CD4-positive, alpha-beta T cell (primary cell): ENCODE results near the gene ZBTB48. TPM values are rescaled to one million over a fixed set of nuclear protein-coding genes. Genes with fewer than 3 reads are reported as not detected.

Source experiments
- ATAC-seq: fragments of 200-7000 bp; cut with Tn5 transposase; one replicate; pipeline ENCODE4 v1.10.0; 2022; ENCODE audit warnings: mild to moderate bottlenecking; ENCODE audit not compliant: poor library complexity
- CTCF ChIA-PET: fragments of 350-600 bp; sonication (Branson Sonifier 250); formaldehyde crosslinking; loops from one replicate; lab custom pipeline; 2021; ENCODE audit warnings: antibody characterized with exemption, inconsistent platforms; lab: Charles Lee
- POLR2A ChIA-PET: fragments of 350-600 bp; sonication (Branson Sonifier 250); formaldehyde crosslinking; loops from one replicate; lab custom pipeline; 2021; ENCODE audit warnings: antibody characterized with exemption, inconsistent platforms; lab: Charles Lee
- DNase-seq, 14 experiments: peaks; one replicate each; pipeline ENCODE4 v3.0.0-alpha.2; 2013 to 2020; ENCODE audit warnings: mixed read lengths in 2 of 14
- H3K27ac ChIP-seq, 2 donors: one replicate each; pipeline versions ENCODE4 v1.5.1 to v1.7.0; 2013; ENCODE audit warnings: low read length in 2 of 2, low read depth in 1 of 2, mild to moderate bottlenecking in 1 of 2
- H3K27me3 ChIP-seq, 2 experiments: 1 replicate in 1 of 2; 2 replicates in 1 of 2; pipeline versions ENCODE4 v1.6.1 to v1.7.0; 2013; ENCODE audit warnings: low read length in 2 of 2, control low read depth in 1 of 2, mild to moderate bottlenecking in 1 of 2, moderate library complexity in 1 of 2; ENCODE audit not compliant: insufficient read depth in 2 of 2, control insufficient read depth in 1 of 2
- H3K36me3 ChIP-seq: one replicate; pipeline ENCODE4 v1.6.1; 2013; ENCODE audit warnings: low read length, control low read depth; ENCODE audit not compliant: insufficient read depth
- H3K4me1 ChIP-seq: one replicate; pipeline ENCODE4 v1.6.1; 2013; ENCODE audit warnings: low read length, control low read depth; ENCODE audit not compliant: insufficient read depth
- H3K4me3 ChIP-seq: one replicate; pipeline ENCODE4 v1.5.1; 2013; ENCODE audit warnings: mild to moderate bottlenecking, low read length, moderate library complexity
- H3K9me3 ChIP-seq, 2 experiments: 1 replicate in 1 of 2; 2 replicates in 1 of 2; pipeline versions ENCODE4 v1.6.1 to v1.7.0; 2013; ENCODE audit warnings: low read length in 2 of 2, mild to moderate bottlenecking in 2 of 2, control low read depth in 1 of 2, moderate library complexity in 1 of 2; ENCODE audit not compliant: control insufficient read depth in 1 of 2, insufficient read depth in 1 of 2
- H3K27ac Mint-ChIP-seq: one replicate; pipeline ENCODE4 v1.8.0; 2020; ENCODE audit warnings: mixed read lengths
- H3K27me3 Mint-ChIP-seq: one replicate; pipeline ENCODE4 v1.8.0; 2021; ENCODE audit warnings: mixed read lengths
- H3K36me3 Mint-ChIP-seq: one replicate; pipeline ENCODE4 v1.8.0; 2021; ENCODE audit warnings: low read depth, mixed read lengths
- H3K4me1 Mint-ChIP-seq: one replicate; pipeline ENCODE4 v1.8.0; 2021; ENCODE audit warnings: low read depth, mixed read lengths
- H3K4me3 Mint-ChIP-seq: one replicate; pipeline ENCODE4 v1.8.0; 2020; ENCODE audit warnings: mild to moderate bottlenecking, mixed read lengths
- H3K9me3 Mint-ChIP-seq: one replicate; pipeline ENCODE4 v1.8.0; 2020; ENCODE audit warnings: mixed read lengths
- CTCF ChIP-seq: fragments of 200-600 bp; IDR thresholded peaks from one replicate; pipeline ENCODE4 v1.8.0; 2022; ENCODE audit warnings: antibody characterized with exemption, mild to moderate bottlenecking
- intact Hi-C, 2 experiments: fragments of 100-400 bp; cut with DNase I in 1 of 2; cut with micrococcal nuclease in 1 of 2; formaldehyde crosslinking; loops; one replicate each; pipeline versions ENCODE4 v1.15.1 to v1.9.0; 2023 to 2025; cut with DNase I, micrococcal nuclease
- total RNA-seq, 174 experiments: library from RNA in 2 of 174; stranded (reverse) in 2 of 174; gene quantifications; one replicate each; pipeline ENCODE4 v1.2.3 and lab custom pipeline; 2021 to 2026

Gene ZBTB48
- total RNA-seq, 2 experiments from 2014 or later: 31.4 to 31.7 TPM

DNA sequence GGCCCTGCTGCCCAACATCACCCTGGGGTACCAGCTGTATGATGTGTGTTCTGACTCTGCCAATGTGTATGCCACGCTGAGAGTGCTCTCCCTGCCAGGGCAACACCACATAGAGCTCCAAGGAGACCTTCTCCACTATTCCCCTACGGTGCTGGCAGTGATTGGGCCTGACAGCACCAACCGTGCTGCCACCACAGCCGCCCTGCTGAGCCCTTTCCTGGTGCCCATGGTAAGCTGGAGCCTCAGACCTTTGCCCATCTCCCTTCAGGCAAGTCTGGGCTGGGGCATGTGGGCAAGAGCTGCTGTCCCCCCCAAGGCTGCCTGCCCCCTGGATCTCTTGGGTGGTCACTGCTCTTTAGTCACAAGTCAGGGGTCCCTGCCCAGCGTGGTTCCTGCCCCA is 8.8 kb upstream of the ZBTB48 start:
- POLR2A ChIA-PET: no interaction called here
- Histone ChIP-seq H3K27me3 (peaks cover 0 to 3% of the 10 kb centered on the region in 2 experiments), H3K4me3 (no peak overlapping the region), H3K27ac (no peak overlapping the region), H3K9me3 (peaks cover 0 to 9% of the 10 kb centered on the region in 2 experiments), H3K4me1 (no peaks in the 10 kb centered on the region), H3K36me3 (no peaks in the 10 kb centered on the region)
- intact Hi-C loops: no loop called here
- ATAC-seq: no peak
- Mint-ChIP-seq H3K9me3 (peaks cover 3% of the 10 kb centered on the region), H3K27ac (no peak overlapping the region), H3K36me3 (no peaks in the 10 kb centered on the region), H3K27me3 (no peaks in the 10 kb centered on the region), H3K4me1 (no peaks in the 10 kb centered on the region), H3K4me3 (no peak overlapping the region)
- no peak for TF ChIP-seq CTCF
- CTCF ChIA-PET: interaction anchor here (0.5 kb wide), 1 partner anchor 285 kb away, joined by 5 read pairs; no protein-coding TSS in a partner anchor
- DNase-seq: no peak

DNA sequence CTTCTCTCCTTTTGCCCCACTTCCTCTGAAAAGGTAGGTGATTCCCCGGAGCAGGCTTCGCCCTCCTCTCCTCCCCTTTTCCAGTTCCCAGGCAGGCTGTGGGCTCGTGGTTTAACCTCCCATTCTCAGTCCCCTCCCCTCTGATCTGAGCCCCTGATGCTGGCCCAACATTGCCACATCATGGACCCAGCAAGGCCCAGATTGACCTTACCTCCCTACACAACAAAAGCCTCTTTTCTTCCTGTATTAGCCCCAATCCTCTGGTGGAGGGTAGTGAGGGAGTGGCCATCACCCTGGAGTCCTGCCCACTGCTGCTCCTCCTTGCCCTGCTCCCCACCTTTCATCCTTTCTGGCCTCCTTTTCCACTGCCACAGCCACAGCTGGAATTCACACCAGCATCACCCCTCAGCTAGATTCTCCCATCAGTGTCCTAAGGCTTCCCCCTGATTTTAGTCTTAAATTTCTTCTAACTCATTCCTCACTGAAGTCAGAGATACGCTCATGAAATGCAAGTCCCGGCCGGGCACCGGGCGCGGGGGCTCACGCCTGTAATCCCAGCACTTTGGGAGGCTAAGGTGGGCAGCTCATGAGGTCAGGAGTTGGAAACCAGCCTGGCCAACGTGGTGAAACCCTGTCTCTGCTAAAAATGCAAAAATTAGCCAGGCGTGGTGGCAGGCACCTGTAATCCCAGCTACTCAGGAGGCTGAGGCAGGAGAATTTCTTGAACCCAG is 7.0 kb upstream of the ZBTB48 start:
- no peak for DNase-seq

DNA sequence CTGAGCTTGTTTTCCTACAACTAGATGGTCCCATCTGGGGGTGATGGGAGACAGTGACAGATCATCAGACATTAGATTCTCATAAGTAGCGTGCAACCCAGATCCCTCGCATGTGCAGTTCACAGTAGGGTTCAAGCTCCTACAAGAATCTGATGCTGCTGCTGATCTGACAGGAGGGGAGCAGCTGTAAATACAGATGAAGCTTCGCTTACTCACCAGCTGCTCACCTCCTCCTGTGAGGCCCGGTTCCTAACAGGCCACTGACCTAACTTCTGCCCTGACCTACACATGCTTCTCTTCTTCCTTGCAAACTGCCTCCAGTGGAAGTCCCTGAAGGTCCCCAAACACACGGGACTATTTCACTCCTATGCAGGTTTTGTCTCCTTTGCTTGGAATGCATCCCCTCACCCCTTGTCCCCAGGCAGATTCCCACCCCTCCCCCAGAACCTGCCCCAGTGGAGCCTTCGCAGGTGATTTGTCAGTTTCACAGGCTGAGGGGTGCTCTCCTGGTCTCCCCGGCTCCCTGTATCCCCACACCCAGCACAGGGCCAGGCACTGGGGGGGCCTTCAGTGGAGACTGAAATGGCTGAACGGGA is 5.7 kb upstream of the ZBTB48 start:
- DNase-seq: no peak
- no peaks in the 10 kb centered on the region for H3K36me3 Mint-ChIP-seq
- Histone ChIP-seq H3K27me3 (peaks cover 0 to 3% of the 10 kb centered on the region in 2 experiments), H3K4me3 (no peak overlapping the region), H3K36me3 (no peaks in the 10 kb centered on the region), H3K9me3 (peaks cover 0 to 9% of the 10 kb centered on the region in 2 experiments), H3K27ac (no peak overlapping the region), H3K4me1 (peaks cover 2% of the 10 kb centered on the region)
- intact Hi-C loops: no loop called here
- no peak for TF ChIP-seq CTCF
- H3K4me1 Mint-ChIP-seq: no peaks in the 10 kb centered on the region
- ChIA-PET CTCF (no interaction called here), POLR2A (no interaction called here)
- H3K27me3 Mint-ChIP-seq: no peaks in the 10 kb centered on the region
- no peak overlapping the region for H3K27ac Mint-ChIP-seq
- no peak overlapping the region for H3K4me3 Mint-ChIP-seq
- peaks cover 3% of the 10 kb centered on the region for H3K9me3 Mint-ChIP-seq
- no peak for ATAC-seq

More for the DNA sequence above, 7.0 kb upstream of the ZBTB48 start:
- intact Hi-C loops: no loop called here
- H3K4me1 Mint-ChIP-seq: no peaks in the 10 kb centered on the region
- peaks cover 3% of the 10 kb centered on the region for H3K9me3 Mint-ChIP-seq
- no peak for TF ChIP-seq CTCF
- no peaks in the 10 kb centered on the region for H3K27me3 Mint-ChIP-seq
- no peak overlapping the region for H3K4me3 Mint-ChIP-seq
- Histone ChIP-seq H3K4me3 (no peak overlapping the region), H3K27me3 (peaks cover 0 to 3% of the 10 kb centered on the region in 2 experiments), H3K27ac (no peak overlapping the region), H3K36me3 (no peaks in the 10 kb centered on the region), H3K9me3 (peaks cover 0 to 9% of the 10 kb centered on the region in 2 experiments), H3K4me1 (no peaks in the 10 kb centered on the region)
- no peak for ATAC-seq
- ChIA-PET POLR2A (no interaction called here), CTCF (no interaction called here)
- H3K27ac Mint-ChIP-seq: no peak overlapping the region
- H3K36me3 Mint-ChIP-seq: no peaks in the 10 kb centered on the region
